Right lobe of liver (tissue), 6 donors: ENCODE data around the gene CD83. TPM values are rescaled to one million over a fixed set of nuclear protein-coding genes. Genes with fewer than 3 reads are reported as not detected.

ENCODE experiments used
- ATAC-seq, 4 donors: fragments of 200-7000 bp; cut with Tn5 transposase; one replicate each; pipeline ENCODE4 v1.9.1; 2020; ENCODE audit warnings: mild to moderate bottlenecking in 4 of 4, moderate library complexity in 4 of 4
- DNase-seq, 3 donors: peaks; one replicate each; pipeline ENCODE4 v3.0.0-alpha.2; 2020
- H3K27ac ChIP-seq, 3 donors: fragments of 200-600 bp; one replicate each; pipeline ENCODE4 v1.8.0; 2022
- H3K27me3 ChIP-seq, 2 donors: fragments of 200-600 bp; one replicate each; pipeline ENCODE4 v1.8.0; 2022
- H3K36me3 ChIP-seq, 4 donors: fragments of 200-600 bp; sonication (generic) in 1 of 4; one replicate each; pipeline versions ENCODE4 v1.5.1 to v1.8.0; 2017 to 2022; ENCODE audit warnings: control low read depth in 1 of 4
- H3K4me1 ChIP-seq, 4 donors: fragments of 200-600 bp; sonication (generic) in 1 of 4; one replicate each; pipeline versions ENCODE4 v1.5.1 to v1.8.0; 2017 to 2022; ENCODE audit warnings: control low read depth in 1 of 4
- H3K4me3 ChIP-seq, 3 donors: fragments of 200-600 bp; one replicate each; pipeline ENCODE4 v1.8.0; 2022
- H3K9me3 ChIP-seq, 4 donors: fragments of 200-600 bp; sonication (generic) in 1 of 4; one replicate each; pipeline versions ENCODE4 v1.5.1 to v1.8.0; 2017 to 2022; ENCODE audit warnings: control low read depth in 1 of 4
- POLR2A ChIP-seq: fragments of 450-650 bp; IDR thresholded peaks from one replicate; pipeline ENCODE4 v1.6.1; 2017; ENCODE audit warnings: antibody characterized with exemption, mild to moderate bottlenecking
- WGBS: methylation state at CpG from one replicate; pipeline ENCODE4 v1.1.6; 2018; ENCODE audit warnings: low coverage, low lambda C conversion rate; ENCODE audit not compliant: insufficient coverage; ENCODE audit errors: missing lambda C conversion rate; 5-methylcytosine and 5-hydroxymethylcytosine counted together
- intact Hi-C, 2 donors: fragments of 100-400 bp; cut with DNase I; formaldehyde crosslinking; loops; one replicate each; pipeline versions ENCODE4 v1.11.2 to v1.14.1; 2022
- total RNA-seq, 6 experiments: library from RNA; depleted of rRNA in 2 of 6; stranded (reverse); fragments of >200 nt in 2 of 6; fragmentation: NEBNext Ultra II Directional in 3 of 6; extraction: Animal tissue kit (Norgen Biotek cat#: 25700) in 3 of 6; gene quantifications; one replicate each; pipeline versions ENCODE4 v1.1.0 to v1.2.4, GENCODE V29; 2016 to 2023
- TF ChIP-seq, protein P1 (sequence below), 4 donors: fragments of 200-600 bp in 3 of 4; fragments of 450-650 bp in 1 of 4; IDR thresholded peaks; one replicate each; pipeline versions ENCODE4 v1.5.1 to v1.8.0; 2016 to 2022; ENCODE audit warnings: antibody characterized with exemption in 4 of 4, mild to moderate bottlenecking in 2 of 4
- donor health status: DM: no; HTN: yes; CAD: no.
- donor health status: DM: no; HTN: no; CAD: no.
- donor health status: DM: no; HTN: no; CAD: no.
- donor health status: DM: no; HTN: yes; CAD: no.
- donor health status: DM: no; HTN: yes; CAD: no.

The CD83 gene
- total RNA-seq, 6 experiments from 2014 or later, result 0.32 to 5.2 (median 1.1) TPM

- ATAC-seq (no peak), DNase-seq (no peak)
- no peaks in the 10 kb centered on the region for H3K9me3 ChIP-seq
- no peaks in the 10 kb centered on the region for H3K36me3 ChIP-seq
- no peak overlapping the region for H3K4me3 ChIP-seq
- TF ChIP-seq, protein P1, sequence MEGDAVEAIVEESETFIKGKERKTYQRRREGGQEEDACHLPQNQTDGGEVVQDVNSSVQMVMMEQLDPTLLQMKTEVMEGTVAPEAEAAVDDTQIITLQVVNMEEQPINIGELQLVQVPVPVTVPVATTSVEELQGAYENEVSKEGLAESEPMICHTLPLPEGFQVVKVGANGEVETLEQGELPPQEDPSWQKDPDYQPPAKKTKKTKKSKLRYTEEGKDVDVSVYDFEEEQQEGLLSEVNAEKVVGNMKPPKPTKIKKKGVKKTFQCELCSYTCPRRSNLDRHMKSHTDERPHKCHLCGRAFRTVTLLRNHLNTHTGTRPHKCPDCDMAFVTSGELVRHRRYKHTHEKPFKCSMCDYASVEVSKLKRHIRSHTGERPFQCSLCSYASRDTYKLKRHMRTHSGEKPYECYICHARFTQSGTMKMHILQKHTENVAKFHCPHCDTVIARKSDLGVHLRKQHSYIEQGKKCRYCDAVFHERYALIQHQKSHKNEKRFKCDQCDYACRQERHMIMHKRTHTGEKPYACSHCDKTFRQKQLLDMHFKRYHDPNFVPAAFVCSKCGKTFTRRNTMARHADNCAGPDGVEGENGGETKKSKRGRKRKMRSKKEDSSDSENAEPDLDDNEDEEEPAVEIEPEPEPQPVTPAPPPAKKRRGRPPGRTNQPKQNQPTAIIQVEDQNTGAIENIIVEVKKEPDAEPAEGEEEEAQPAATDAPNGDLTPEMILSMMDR (IDR thresholded peaks at IDR 0.05), result no peak
- TF ChIP-seq POLR2A, result no peak
- no peaks in the 10 kb centered on the region for H3K4me1 ChIP-seq
- H3K27me3 ChIP-seq, result no peaks in the 10 kb centered on the region
- no peak overlapping the region for H3K27ac ChIP-seq
- 100% methylated on average over 3 of the region's 4 CpGs for WGBS
- intact Hi-C loops, result no loop called here
Measured at GRCh38 chr6:14134211-14134910, 16.8 kb downstream of the CD83 start.

GRCh38 chr6:14135893-14136539, 18.4 kb downstream of the CD83 start:
- H3K27ac ChIP-seq, result no peak overlapping the region
- no peaks in the 10 kb centered on the region for H3K27me3 ChIP-seq
- 79% methylated on average over 5 of the region's 9 CpGs for WGBS
- ATAC-seq (no peak), DNase-seq (no peak)
- no peaks in the 10 kb centered on the region for H3K36me3 ChIP-seq
- no peaks in the 10 kb centered on the region for H3K9me3 ChIP-seq
- TF ChIP-seq POLR2A, result no peak
- TF ChIP-seq, protein P1 (IDR thresholded peaks at IDR 0.05), result no peak
- intact Hi-C loops, result no loop called here
- no peak overlapping the region for H3K4me3 ChIP-seq
- H3K4me1 ChIP-seq, result no peaks in the 10 kb centered on the region

- no peak for TF ChIP-seq POLR2A
- TF ChIP-seq, protein P1 (IDR thresholded peaks at IDR 0.05), result no peak
- no peak overlapping the region for H3K27ac ChIP-seq
- intact Hi-C loops, result no loop called here
- no peaks in the 10 kb centered on the region for H3K4me1 ChIP-seq
- 72% methylated on average over 8 of the region's 9 CpGs for WGBS
- no peaks in the 10 kb centered on the region for H3K9me3 ChIP-seq
- ATAC-seq (no peak), DNase-seq (no peak)
- H3K36me3 ChIP-seq, result no peaks in the 10 kb centered on the region
- H3K27me3 ChIP-seq, result no peaks in the 10 kb centered on the region
- H3K4me3 ChIP-seq, result no peak overlapping the region
Measured at GRCh38 chr6:14138701-14139215, 21.2 kb downstream of the CD83 start.

- DNase-seq, result no peak
- Histone ChIP-seq H3K27me3 (no peaks in the 10 kb centered on the region), H3K36me3 (no peaks in the 10 kb centered on the region), H3K4me1 (no peaks in the 10 kb centered on the region), H3K27ac (no peak overlapping the region), H3K4me3 (no peak overlapping the region), H3K9me3 (no peaks in the 10 kb centered on the region)
- TF ChIP-seq POLR2A, result no peak
- TF ChIP-seq, protein P1 (IDR thresholded peaks at IDR 0.05), result no peak
- 76% methylated on average over 5 of the region's 5 CpGs for WGBS
- intact Hi-C loops, result loop anchor here in 1 of 2 donors (10.0 kb wide), 1 partner anchor 237 kb away; no protein-coding TSS in a partner anchor
- ATAC-seq, result no peak
Measured at GRCh38 chr6:14141351-14142062, 23.9 kb downstream of the CD83 start.
